SK-MEL-5 (cell line): ENCODE results near the gene R3HDM2. TPM values are rescaled to one million over a fixed set of nuclear protein-coding genes. Genes with fewer than 3 reads are reported as not detected.

Source experiments
- DNase-seq: peaks from one replicate; pipeline ENCODE4 v3.0.0-alpha.2; 2016; ENCODE audit warnings: low read depth, low spot score
- in situ Hi-C: cut with HindIII; loops from 2 replicates; pipeline ENCODE4 v1.10.0; 2016; ENCODE audit warnings: low sequenced_read_pairs, high pct_unique_total_duplicates, low pct_unique_long_range_greater_than_20kb
- total RNA-seq: library from RNA; depleted of rRNA; stranded (reverse); fragments of >200 nt; shearing (Covaris generic); gene quantifications from 2 replicates; pipeline ENCODE4 v1.2.3, GENCODE V29; 2014

R3HDM2 gene
- total RNA-seq, 1 experiment from 2014 or later = 15.2 TPM

- DNase-seq = peak; percentile 80
- in situ Hi-C loops = no loop called here
These were observed 187.1 kb downstream of the R3HDM2 start for GRCh38 chr12:57243521-57244311.

- DNase-seq = peak; percentile 66
- in situ Hi-C loops = no loop called here
These were observed 188.0 kb downstream of the R3HDM2 start for GRCh38 chr12:57242691-57243454.

DNA sequence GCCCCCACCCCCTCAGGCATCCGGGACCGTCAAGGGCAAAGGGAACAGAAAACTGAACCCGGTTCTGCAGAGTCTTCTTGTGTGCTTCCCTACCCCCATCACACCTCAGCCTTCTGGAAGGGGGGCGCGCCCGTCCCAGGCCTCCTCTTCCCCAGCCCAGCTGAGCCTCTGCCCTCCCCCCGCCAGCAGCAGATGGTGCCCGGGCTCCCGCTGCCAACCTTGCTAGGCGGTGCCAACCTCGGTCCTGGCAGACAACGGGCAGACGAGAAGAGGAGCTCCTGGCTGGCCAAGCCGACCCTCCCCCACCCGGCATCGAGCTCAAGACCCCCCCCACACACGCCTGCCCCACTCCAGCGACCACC lies 188.5 kb downstream of the R3HDM2 start:
- in situ Hi-C loops = no loop called here
- DNase-seq = no peak

- in situ Hi-C loops = no loop called here
These were observed 189.2 kb downstream of the R3HDM2 start for GRCh38 chr12:57241402-57242310.

GRCh38 chr12:57240926-57241401 lies 189.9 kb downstream of the R3HDM2 start:
- in situ Hi-C loops = no loop called here
- no peak for DNase-seq

More at GRCh38 chr12:57241402-57242310, 189.2 kb downstream of the R3HDM2 start:
- no peak for DNase-seq

GRCh38 chr12:57240066-57240921 lies 190.5 kb downstream of the R3HDM2 start:
- in situ Hi-C loops = no loop called here
- DNase-seq = no peak

DNA sequence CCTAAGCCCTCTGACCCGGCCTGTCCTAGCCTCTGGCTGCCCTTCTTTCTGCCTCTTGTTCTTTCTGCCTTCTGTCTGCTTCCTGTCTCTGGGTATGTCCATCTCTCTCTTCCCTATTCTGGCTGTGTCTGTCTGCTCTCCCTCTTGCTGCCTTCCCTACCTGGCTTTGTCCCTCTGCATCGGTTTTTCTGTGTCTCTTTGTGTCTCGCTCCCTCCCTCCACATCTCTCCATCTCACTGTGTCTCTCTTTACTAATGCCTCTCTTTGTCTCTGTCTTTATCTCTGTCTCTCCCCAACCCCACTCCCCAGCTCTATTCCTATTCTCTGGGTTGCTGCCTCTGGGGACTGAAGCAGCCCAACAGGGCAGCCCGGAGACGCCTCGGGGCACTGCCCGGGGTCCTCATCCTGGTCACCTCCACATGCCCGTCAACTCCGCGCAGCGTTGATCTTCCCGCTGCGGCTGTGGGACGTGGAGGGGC lies 191.2 kb downstream of the R3HDM2 start:
- no peak for DNase-seq
- in situ Hi-C loops = no loop called here

DNA sequence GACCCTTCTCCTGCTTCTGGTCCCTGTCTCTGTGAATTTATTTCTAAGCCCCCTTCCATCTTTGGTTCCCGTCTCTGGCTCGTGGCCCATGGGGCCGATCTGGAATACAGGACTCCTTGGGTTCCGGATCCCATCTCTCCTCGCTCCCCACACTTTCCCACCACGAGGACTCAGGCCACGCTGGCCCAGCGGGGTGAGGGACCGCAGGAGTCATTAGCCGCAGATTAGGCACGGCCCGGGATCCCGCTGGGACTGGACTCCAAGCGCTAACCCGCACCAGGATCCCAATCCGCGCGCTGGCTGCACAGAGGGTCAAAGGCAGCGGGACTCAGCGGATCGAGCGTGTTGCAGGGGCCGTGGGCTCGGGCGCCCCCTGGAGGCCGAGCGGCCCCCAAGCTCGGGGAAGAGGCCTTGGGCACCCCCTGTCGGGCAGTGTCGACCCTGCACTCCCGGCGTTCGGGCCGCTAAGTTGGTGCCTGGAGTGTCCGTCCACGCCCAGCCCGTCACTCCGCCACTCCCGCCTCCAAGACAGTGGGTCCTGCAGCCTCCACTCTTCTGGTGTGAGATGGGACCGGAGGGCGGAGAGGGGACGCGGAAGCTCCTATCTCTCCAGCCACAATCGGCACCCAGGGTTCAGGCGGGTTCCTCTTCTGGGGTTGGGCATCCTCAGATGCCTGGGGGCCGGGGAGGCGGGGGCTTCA lies 191.8 kb downstream of the R3HDM2 start:
- peak; percentile 86 for DNase-seq
- in situ Hi-C loops = no loop called here

DNA sequence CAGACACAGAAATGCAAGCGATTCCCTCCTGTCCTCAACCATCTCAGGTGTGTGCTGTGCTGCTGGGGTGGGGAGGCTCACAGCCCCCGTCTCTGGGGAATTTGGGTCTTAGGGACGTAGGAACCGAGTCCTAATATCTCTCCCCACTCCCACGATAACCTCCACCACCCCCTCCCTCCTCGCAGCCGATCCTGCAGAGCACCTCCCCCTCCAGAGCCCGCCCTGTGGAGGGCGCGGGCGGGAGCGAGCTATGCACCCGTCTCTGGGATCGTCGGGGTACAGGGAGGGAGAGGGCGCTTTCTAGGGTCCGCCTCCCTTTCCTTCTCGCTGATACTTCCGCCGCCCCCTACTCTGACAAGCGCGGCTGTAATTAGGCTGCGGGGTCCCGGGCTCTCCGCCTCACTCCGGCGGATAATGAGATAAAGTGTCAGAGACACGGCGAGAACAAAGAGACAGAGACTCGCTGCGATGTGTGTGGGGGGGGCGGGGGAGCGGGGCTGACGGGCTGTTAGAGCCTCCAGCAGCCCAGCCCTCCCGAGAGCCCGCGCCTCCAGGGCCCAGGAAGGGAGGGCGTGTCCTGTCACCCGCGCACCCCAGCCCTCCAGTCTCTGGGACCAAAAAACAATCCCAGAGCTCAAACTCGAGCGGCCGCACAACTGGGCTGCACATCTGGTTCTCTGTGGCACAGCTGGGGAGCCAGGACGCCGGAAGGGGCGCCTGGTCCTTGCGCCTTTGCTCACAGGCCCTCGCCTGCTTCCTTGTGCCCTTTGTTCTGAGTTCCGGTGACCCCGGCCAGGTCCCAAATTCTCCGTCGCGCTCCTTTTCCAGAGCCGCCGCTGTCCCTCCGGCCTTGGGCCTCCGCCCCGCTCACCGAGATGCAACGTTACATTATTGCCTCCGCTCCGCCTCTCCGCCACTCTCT lies 192.7 kb downstream of the R3HDM2 start:
- in situ Hi-C loops = no loop called here
- DNase-seq = no peak

DNA sequence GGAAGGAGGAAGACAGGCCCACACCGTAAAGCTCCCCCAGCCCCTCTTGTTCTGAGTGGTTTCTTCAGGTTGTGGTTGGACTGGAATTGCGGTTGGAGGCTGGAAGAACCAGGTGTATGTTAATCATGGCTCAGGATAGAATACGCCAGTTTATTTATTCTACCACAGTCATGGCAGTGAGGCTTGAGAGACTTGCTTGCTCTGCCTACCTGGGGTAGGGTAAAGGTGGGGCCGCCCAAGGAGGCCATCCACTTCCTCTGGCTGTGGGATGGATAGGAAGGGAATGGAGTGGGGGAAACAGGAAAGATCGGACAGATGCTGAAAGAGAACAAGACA lies 193.3 kb downstream of the R3HDM2 start:
- in situ Hi-C loops = no loop called here
- DNase-seq = no peak

GRCh38 chr12:57236925-57237595 lies 193.8 kb downstream of the R3HDM2 start:
- in situ Hi-C loops = no loop called here
- DNase-seq = no peak

DNA sequence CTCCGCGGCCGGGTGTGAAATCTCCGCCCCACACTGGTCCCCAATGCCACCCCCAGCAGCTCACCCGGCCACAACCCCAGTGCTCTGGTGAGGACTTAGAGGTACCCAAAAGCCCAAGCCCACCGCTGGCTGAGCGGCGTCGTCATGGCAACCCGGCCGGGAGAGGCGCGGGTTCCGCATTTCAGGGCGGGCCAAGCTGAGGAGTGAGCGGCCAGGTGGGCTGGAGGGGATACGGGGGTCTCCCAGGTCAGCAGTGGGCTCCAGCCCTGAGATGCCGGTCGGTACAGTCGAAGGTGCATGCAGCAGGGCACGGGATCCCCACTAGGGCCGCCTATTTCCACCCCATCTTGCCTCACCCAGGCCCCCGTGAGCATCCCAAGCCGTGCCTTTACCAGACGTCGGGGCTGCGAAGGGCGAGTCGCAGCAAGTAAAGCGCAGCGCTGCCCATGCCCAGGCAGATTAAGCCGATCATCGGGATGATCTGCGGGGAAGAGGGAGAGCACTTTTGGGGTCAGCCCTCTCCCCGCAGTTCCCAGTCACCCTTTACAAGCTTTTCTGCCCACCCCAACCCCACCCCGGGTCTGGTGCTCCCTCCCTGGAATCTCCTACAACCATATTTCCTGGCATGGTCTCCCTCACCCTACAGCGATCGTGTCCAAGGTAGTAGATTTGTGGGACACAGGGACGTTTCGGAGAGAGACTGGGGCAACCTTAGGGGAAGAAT lies 194.5 kb downstream of the R3HDM2 start:
- no peak for DNase-seq
- in situ Hi-C loops = no loop called here

DNA sequence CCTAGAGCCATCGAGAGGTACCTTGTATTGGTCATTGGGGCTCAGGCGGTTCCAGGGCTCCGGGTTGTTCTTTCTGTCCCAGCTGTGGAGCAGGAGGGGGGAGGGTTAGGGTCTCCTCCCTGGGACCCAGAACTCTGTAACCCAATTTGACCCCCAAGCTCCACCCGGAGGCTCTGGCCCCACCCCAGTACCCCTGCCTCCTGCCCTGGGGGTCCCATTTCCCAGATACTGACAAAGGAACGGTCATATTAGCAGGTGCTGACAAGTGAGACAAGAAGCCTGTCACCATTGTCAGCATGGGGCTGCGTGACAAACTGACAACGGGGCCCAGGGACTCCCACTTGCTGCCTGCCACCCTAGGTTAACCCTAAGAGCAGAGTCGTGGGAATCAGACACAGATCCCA lies 195.1 kb downstream of the R3HDM2 start:
- in situ Hi-C loops = no loop called here
- DNase-seq = no peak

- in situ Hi-C loops = no loop called here
- DNase-seq = no peak
These were observed 195.7 kb downstream of the R3HDM2 start for GRCh38 chr12:57235017-57235727.
